OCI-LY1 (cell line): ENCODE results near the gene CHMP1B.

Source experiments
- H2AFZ ChIP-seq: fragments of 200-600 bp; sonication (generic), shearing (Covaris generic); 2 replicates; pipeline ENCODE4 v1.6.0; 2014; ENCODE audit warnings: antibody characterized with exemption, mild to moderate bottlenecking, low read length
- H3F3A ChIP-seq: fragments of 200-600 bp; sonication (generic), shearing (Covaris generic); 2 replicates; pipeline ENCODE4 v1.6.0; 2014; ENCODE audit warnings: mild to moderate bottlenecking, antibody characterized with exemption, low read length, moderate library complexity; ENCODE audit not compliant: insufficient read depth
- H3K27ac ChIP-seq: fragments of 200-600 bp; sonication (generic); 2 replicates; pipeline ENCODE4 v1.5.1; 2014; ENCODE audit warnings: low read length, mixed run types, mild to moderate bottlenecking, low read depth; ENCODE audit not compliant: poor library complexity, severe bottlenecking
- H3K27me3 ChIP-seq: fragments of 200-600 bp; sonication (generic); 2 replicates; pipeline ENCODE4 v1.6.0; 2014; ENCODE audit warnings: antibody characterized with exemption, mild to moderate bottlenecking, low read length, moderate library complexity; ENCODE audit not compliant: insufficient read depth
- H3K36me3 ChIP-seq: fragments of 200-600 bp; sonication (generic); 2 replicates; pipeline ENCODE4 v1.6.1; 2014; ENCODE audit warnings: mild to moderate bottlenecking, antibody characterized with exemption, low read length, moderate library complexity, mixed read lengths; ENCODE audit not compliant: insufficient read depth
- H3K4me1 ChIP-seq: fragments of 200-600 bp; sonication (generic); 2 replicates; pipeline ENCODE4 v1.5.1; 2014; ENCODE audit warnings: mild to moderate bottlenecking, low read length, moderate library complexity; ENCODE audit not compliant: insufficient read depth, severe bottlenecking
- H3K4me2 ChIP-seq: fragments of 200-600 bp; sonication (generic), shearing (Covaris generic); 2 replicates; pipeline ENCODE4 v1.6.1; 2014; ENCODE audit warnings: low read length
- H3K4me3 ChIP-seq: fragments of 200-600 bp; sonication (generic); 2 replicates; pipeline ENCODE4 v1.5.1; 2014; ENCODE audit warnings: low read length, low read depth, mild to moderate bottlenecking, mixed read lengths; ENCODE audit not compliant: poor library complexity, severe bottlenecking
- H3K79me2 ChIP-seq: fragments of 200-600 bp; shearing (Covaris generic); 2 replicates; pipeline ENCODE4 v1.6.1; 2016; ENCODE audit warnings: mixed run types, low read length, mixed read lengths; ENCODE audit not compliant: insufficient read depth
- H3K9ac ChIP-seq: fragments of 200-600 bp; sonication (generic), shearing (Covaris generic); 2 replicates; pipeline ENCODE4 v1.6.1; 2014; ENCODE audit warnings: mild to moderate bottlenecking, low read length, mixed read lengths
- H3K9me2 ChIP-seq: fragments of 200-600 bp; sonication (generic), shearing (Covaris generic); 2 replicates; pipeline ENCODE4 v1.6.1; 2014; ENCODE audit warnings: low read depth, mild to moderate bottlenecking, low read length, mixed read lengths
- H3K9me3 ChIP-seq: fragments of 200-600 bp; shearing (Covaris generic); 2 replicates; pipeline ENCODE4 v1.6.1; 2014; ENCODE audit warnings: low read length, mixed read lengths
- H4K20me1 ChIP-seq: fragments of 200-600 bp; sonication (generic), shearing (Covaris generic); 2 replicates; pipeline ENCODE4 v1.6.0; 2016; ENCODE audit warnings: mild to moderate bottlenecking, low read length; ENCODE audit not compliant: insufficient read depth
- CTCF ChIP-seq: fragments of 200-600 bp; sonication (generic), shearing (Covaris generic); IDR thresholded peaks from 2 replicates; pipeline ENCODE4 v1.5.1; 2017; ENCODE audit warnings: mild to moderate bottlenecking, antibody characterized with exemption, low read length, moderate library complexity, mixed read lengths
- EZH2 ChIP-seq: fragments of 200-600 bp; sonication (generic), shearing (Covaris generic); IDR thresholded peaks from 2 replicates; pipeline ENCODE4 v1.8.0; 2017; ENCODE audit warnings: borderline replicate concordance, mixed run types, mild to moderate bottlenecking, antibody characterized with exemption, low read length, moderate library complexity, mixed read lengths

CHMP1B gene

GRCh38 chr18:11899063-11899462 is 47.9 kb downstream of the CHMP1B start:
- H3K79me2 ChIP-seq = no peaks in the 10 kb centered on the region
- TF ChIP-seq EZH2 (no peak), CTCF (no peak)
- H3K9ac ChIP-seq = no peak overlapping the region
- H3K27me3 ChIP-seq = no peaks in the 10 kb centered on the region
- H3K4me1 ChIP-seq = no peaks in the 10 kb centered on the region
- no peaks in the 10 kb centered on the region for H3F3A ChIP-seq
- no peaks in the 10 kb centered on the region for H3K9me3 ChIP-seq
- no peak overlapping the region for H2AFZ ChIP-seq
- H3K27ac ChIP-seq = no peak overlapping the region
- no peak overlapping the region for H3K4me2 ChIP-seq
- no peak overlapping the region for H3K4me3 ChIP-seq
- no peaks in the 10 kb centered on the region for H4K20me1 ChIP-seq
- H3K36me3 ChIP-seq = peaks cover 56% of the 10 kb centered on the region
- H3K9me2 ChIP-seq = no peaks in the 10 kb centered on the region

GRCh38 chr18:11901826-11902438 is 50.7 kb downstream of the CHMP1B start:
- Histone ChIP-seq H3K36me3 (peaks cover 52% of the 10 kb centered on the region), H3K4me2 (no peak overlapping the region), H3K79me2 (no peaks in the 10 kb centered on the region), H2AFZ (no peak overlapping the region), H3K9me3 (no peaks in the 10 kb centered on the region), H3K27ac (no peak overlapping the region), H3K4me1 (peaks cover 2% of the 10 kb centered on the region), H4K20me1 (no peaks in the 10 kb centered on the region), H3K9ac (no peak overlapping the region), H3K9me2 (no peaks in the 10 kb centered on the region), H3K27me3 (no peaks in the 10 kb centered on the region), H3F3A (no peaks in the 10 kb centered on the region), H3K4me3 (no peak overlapping the region)
- TF ChIP-seq EZH2 = no peak
- TF ChIP-seq CTCF = no peak

GRCh38 chr18:11902522-11903292 is 51.5 kb downstream of the CHMP1B start:
- Histone ChIP-seq H2AFZ (no peak overlapping the region), H3K9me2 (no peaks in the 10 kb centered on the region), H3K9me3 (no peaks in the 10 kb centered on the region), H3K9ac (no peak overlapping the region), H3K36me3 (peaks cover 46% of the 10 kb centered on the region), H3K79me2 (no peaks in the 10 kb centered on the region), H3K4me3 (no peak overlapping the region), H3K4me2 (no peak overlapping the region), H3K4me1 (peaks cover 8% of the 10 kb centered on the region), H3K27me3 (no peaks in the 10 kb centered on the region), H3F3A (no peaks in the 10 kb centered on the region), H3K27ac (no peak overlapping the region), H4K20me1 (no peaks in the 10 kb centered on the region)
- TF ChIP-seq EZH2 (no peak), CTCF (no peak)
